Measurements from ENCODE around the gene ACTN2.

The ACTN2 gene

DNA sequence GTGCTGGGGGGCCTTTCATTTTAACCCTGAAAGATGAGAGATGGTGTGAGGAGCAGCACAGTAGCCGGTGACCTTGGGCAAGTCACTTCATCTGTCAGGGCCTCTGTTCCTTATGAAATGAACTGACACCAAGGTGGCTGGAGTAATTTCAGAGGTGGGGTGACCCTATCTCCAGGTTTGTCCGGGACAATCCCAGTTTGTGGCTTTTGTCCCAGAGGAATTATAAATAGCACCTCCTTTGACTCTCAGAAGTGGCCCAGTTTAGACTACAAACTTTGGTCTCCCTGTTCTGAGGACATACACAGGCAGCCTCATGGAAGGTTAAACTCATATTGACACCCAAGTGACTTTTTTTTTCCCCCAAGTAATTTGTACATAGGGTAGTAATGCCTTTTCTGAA lies 14.6 kb downstream of the ACTN2 start:
- Histone ChIP-seq H4K20me1 (ENCODE audit: insufficient read depth, low read length) (no peaks in the 10 kb centered on the region), H3K79me2 (ENCODE audit: low read length) (no peaks in the 10 kb centered on the region), H3K27ac (ENCODE audit: low read length) (no peak overlapping the region), H3K9me3 (ENCODE audit: insufficient read depth, low read length) (no peaks in the 10 kb centered on the region), H3K27me3 (ENCODE audit: low read depth, low read length) (peaks cover 2% of the 10 kb centered on the region; the same call in 1 of the 2 replicates), H3K4me1 (ENCODE audit: low read length) (no peaks in the 10 kb centered on the region), H2AFZ (ENCODE audit: low read depth, low read length) (no peak overlapping the region), H3K4me3 (ENCODE audit: low read length) (no peak overlapping the region), H3K9ac (ENCODE audit: low read length) (no peak overlapping the region), H3K4me2 (ENCODE audit: low read length) (no peak overlapping the region), H3K36me3 (replicated peaks; ENCODE audit: low read depth, low read length) (no peaks in the 10 kb centered on the region)
- TF ChIP-seq, protein P1, sequence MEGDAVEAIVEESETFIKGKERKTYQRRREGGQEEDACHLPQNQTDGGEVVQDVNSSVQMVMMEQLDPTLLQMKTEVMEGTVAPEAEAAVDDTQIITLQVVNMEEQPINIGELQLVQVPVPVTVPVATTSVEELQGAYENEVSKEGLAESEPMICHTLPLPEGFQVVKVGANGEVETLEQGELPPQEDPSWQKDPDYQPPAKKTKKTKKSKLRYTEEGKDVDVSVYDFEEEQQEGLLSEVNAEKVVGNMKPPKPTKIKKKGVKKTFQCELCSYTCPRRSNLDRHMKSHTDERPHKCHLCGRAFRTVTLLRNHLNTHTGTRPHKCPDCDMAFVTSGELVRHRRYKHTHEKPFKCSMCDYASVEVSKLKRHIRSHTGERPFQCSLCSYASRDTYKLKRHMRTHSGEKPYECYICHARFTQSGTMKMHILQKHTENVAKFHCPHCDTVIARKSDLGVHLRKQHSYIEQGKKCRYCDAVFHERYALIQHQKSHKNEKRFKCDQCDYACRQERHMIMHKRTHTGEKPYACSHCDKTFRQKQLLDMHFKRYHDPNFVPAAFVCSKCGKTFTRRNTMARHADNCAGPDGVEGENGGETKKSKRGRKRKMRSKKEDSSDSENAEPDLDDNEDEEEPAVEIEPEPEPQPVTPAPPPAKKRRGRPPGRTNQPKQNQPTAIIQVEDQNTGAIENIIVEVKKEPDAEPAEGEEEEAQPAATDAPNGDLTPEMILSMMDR (IDR thresholded peaks at IDR 0.05; ENCODE audit: low read depth, low read length), result no peak
- no peak for TF ChIP-seq EZH2phosphoT487 (IDR thresholded peaks at IDR 0.05; ENCODE audit: low read depth)

DNA sequence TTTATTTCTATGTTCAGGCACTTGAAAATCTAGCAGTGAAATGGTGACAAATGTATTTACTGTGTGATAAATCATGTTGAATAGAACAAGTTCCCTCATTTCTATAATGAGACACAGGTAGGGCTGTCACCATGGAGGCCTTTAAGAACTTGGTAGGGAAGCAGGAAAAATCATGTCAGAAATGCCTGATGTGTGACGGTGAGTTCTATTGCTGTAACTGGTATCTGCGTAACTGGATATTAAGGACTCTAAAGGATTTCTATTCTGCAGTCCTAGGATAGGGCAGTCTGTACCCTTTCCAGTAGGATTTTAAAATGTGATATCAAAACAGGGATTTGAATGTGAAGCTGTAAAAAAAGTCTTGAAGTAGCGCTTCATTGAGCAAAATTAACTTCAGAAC lies 15.5 kb downstream of the ACTN2 start:
- Histone ChIP-seq H3K79me2 (ENCODE audit: low read length) (no peaks in the 10 kb centered on the region), H3K27ac (ENCODE audit: low read length) (no peak overlapping the region), H3K27me3 (ENCODE audit: low read depth, low read length) (peaks cover 2% of the 10 kb centered on the region; the same call in 1 of the 2 replicates), H3K4me1 (ENCODE audit: low read length) (no peaks in the 10 kb centered on the region), H4K20me1 (ENCODE audit: insufficient read depth, low read length) (no peaks in the 10 kb centered on the region), H3K36me3 (replicated peaks; ENCODE audit: low read depth, low read length) (no peaks in the 10 kb centered on the region), H3K4me2 (ENCODE audit: low read length) (no peak overlapping the region), H3K9me3 (ENCODE audit: insufficient read depth, low read length) (no peaks in the 10 kb centered on the region), H3K9ac (ENCODE audit: low read length) (no peak overlapping the region), H2AFZ (ENCODE audit: low read depth, low read length) (no peak overlapping the region), H3K4me3 (ENCODE audit: low read length) (no peak overlapping the region)
- TF ChIP-seq EZH2phosphoT487 (IDR thresholded peaks at IDR 0.05; ENCODE audit: low read depth), result no peak
- TF ChIP-seq, protein P1 (IDR thresholded peaks at IDR 0.05; ENCODE audit: low read depth, low read length), result no peak

DNA sequence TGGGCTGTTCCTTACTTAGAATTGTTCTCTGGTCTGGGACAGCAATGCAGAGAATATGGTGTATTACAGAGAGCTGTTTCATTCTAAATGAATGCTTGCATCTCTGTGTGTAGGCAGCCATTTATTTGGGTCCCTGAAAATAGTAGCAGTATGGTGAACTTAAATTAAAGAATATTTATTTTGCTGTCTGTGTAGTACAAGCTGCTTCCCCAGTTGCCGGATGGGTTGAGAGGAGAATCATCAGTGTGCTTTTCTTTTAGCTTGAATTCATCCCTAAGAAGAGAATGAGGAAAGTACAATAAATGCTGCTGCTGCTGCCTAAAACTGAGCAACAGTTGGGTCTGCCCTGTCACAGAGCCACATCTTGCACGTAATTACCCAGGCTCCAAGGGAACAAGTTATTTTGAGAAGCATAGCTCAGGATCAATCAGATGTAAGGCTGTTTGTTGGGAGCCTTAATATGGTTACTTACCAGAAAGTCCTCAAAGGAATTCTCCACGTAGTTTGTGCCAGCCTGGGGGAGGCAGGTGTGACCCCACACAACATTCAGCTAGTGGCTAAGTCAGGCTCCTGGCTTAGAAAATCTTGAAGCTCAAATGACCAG lies 16.6 kb downstream of the ACTN2 start:
- no peak for TF ChIP-seq EZH2phosphoT487 (IDR thresholded peaks at IDR 0.05; ENCODE audit: low read depth)
- TF ChIP-seq, protein P1 (IDR thresholded peaks at IDR 0.05; ENCODE audit: low read depth, low read length), result no peak
- H2AFZ ChIP-seq (ENCODE audit: low read depth, low read length), result no peak overlapping the region
- no peak overlapping the region for H3K4me2 ChIP-seq (ENCODE audit: low read length)
- H3K9ac ChIP-seq (ENCODE audit: low read length), result no peak overlapping the region
- no peaks in the 10 kb centered on the region for H3K79me2 ChIP-seq (ENCODE audit: low read length)
- no peak overlapping the region for H3K4me3 ChIP-seq (ENCODE audit: low read length)
- H3K9me3 ChIP-seq (ENCODE audit: insufficient read depth, low read length), result no peaks in the 10 kb centered on the region
- no peaks in the 10 kb centered on the region for H3K36me3 ChIP-seq (replicated peaks; ENCODE audit: low read depth, low read length)
- H3K27ac ChIP-seq (ENCODE audit: low read length), result no peak overlapping the region
- H4K20me1 ChIP-seq (ENCODE audit: insufficient read depth, low read length), result no peaks in the 10 kb centered on the region
- H3K27me3 ChIP-seq (ENCODE audit: low read depth, low read length), result no peaks in the 10 kb centered on the region; the same call in 1 of the 2 replicates
- no peaks in the 10 kb centered on the region for H3K4me1 ChIP-seq (ENCODE audit: low read length)

DNA sequence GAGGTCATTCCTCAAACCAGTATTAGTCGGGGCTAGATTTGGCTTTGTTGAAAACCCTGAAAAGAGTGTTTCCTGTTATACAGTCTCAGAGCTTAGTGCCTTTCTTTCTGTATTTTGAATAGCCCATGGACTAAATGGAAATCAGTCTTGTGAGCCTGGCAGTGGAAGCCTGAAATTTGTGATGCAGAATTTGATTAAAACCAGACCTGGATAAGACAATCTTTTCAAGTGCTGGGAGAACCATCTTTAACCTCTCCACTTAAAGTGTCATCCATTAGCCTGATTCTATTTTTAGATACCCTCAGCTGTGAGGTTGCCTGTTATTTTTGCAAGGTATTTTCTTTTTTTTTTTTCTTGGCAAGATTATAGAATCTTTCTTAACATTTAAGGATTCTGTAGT lies 19.5 kb downstream of the ACTN2 start:
- Histone ChIP-seq H3K36me3 (replicated peaks; ENCODE audit: low read depth, low read length) (no peaks in the 10 kb centered on the region), H3K27ac (ENCODE audit: low read length) (no peak overlapping the region), H3K79me2 (ENCODE audit: low read length) (no peaks in the 10 kb centered on the region), H3K4me3 (ENCODE audit: low read length) (no peak overlapping the region), H3K9ac (ENCODE audit: low read length) (no peak overlapping the region), H4K20me1 (ENCODE audit: insufficient read depth, low read length) (no peaks in the 10 kb centered on the region), H3K4me2 (ENCODE audit: low read length) (no peak overlapping the region), H3K9me3 (ENCODE audit: insufficient read depth, low read length) (no peaks in the 10 kb centered on the region), H3K27me3 (ENCODE audit: low read depth, low read length) (no peaks in the 10 kb centered on the region; the same call in 1 of the 2 replicates), H2AFZ (ENCODE audit: low read depth, low read length) (no peak overlapping the region), H3K4me1 (ENCODE audit: low read length) (no peaks in the 10 kb centered on the region)
- TF ChIP-seq, protein P1 (IDR thresholded peaks at IDR 0.05; ENCODE audit: low read depth, low read length), result no peak
- no peak for TF ChIP-seq EZH2phosphoT487 (IDR thresholded peaks at IDR 0.05; ENCODE audit: low read depth)
